Measurements from ENCODE around the gene PDZD4.
A peak's percentile ranks its signal among the peaks of the same experiment; 100 is the strongest.

The PDZD4 gene

GRCh38 chrX:153772316-153773217, 57.8 kb downstream of the PDZD4 start:
- peak; percentile 3 for DNase-seq (ENCODE audit: insufficient read length, low spot score)
- FAIRE-seq, result no peak

GRCh38 chrX:153771415-153772315, 58.7 kb downstream of the PDZD4 start:
- FAIRE-seq (no peak), DNase-seq (ENCODE audit: insufficient read length, low spot score) (peak; percentile 11)
- TF ChIP-seq POU2F2 (IDR thresholded peaks at IDR 0.05; ENCODE audit: low read depth, low read length) (no peak), TAF1 (IDR thresholded peaks at IDR 0.05; ENCODE audit: low read depth, low read length) (no peak), POLR2A (IDR thresholded peaks at IDR 0.05; ENCODE audit: low read depth, low read length) (no peak), PAX5 (IDR thresholded peaks at IDR 0.05; ENCODE audit: insufficient read depth, low read length, severe bottlenecking) (no peak), SPI1 (IDR thresholded peaks at IDR 0.05; ENCODE audit: low read depth, low read length) (no peak), POLR2AphosphoS5 (IDR thresholded peaks at IDR 0.05; ENCODE audit: low read depth, low read length) (no peak)

More at GRCh38 chrX:153772316-153773217, 57.8 kb downstream of the PDZD4 start:
- TF ChIP-seq SPI1 (IDR thresholded peaks at IDR 0.05; ENCODE audit: low read depth, low read length), result no peak

GRCh38 chrX:153770601-153771414, 59.5 kb downstream of the PDZD4 start:
- FAIRE-seq (no peak), DNase-seq (ENCODE audit: insufficient read length, low spot score) (peak; percentile 6)
- no peak for TF ChIP-seq POLR2AphosphoS5 (IDR thresholded peaks at IDR 0.05; ENCODE audit: low read depth, low read length)
- no peak for TF ChIP-seq PAX5 (IDR thresholded peaks at IDR 0.05; ENCODE audit: insufficient read depth, low read length, severe bottlenecking)
- TF ChIP-seq POU2F2 (IDR thresholded peaks at IDR 0.05; ENCODE audit: low read depth, low read length), result no peak
- no peak for TF ChIP-seq TAF1 (IDR thresholded peaks at IDR 0.05; ENCODE audit: low read depth, low read length)
- no peak for TF ChIP-seq POLR2A (IDR thresholded peaks at IDR 0.05; ENCODE audit: low read depth, low read length)
- no peak for TF ChIP-seq SPI1 (IDR thresholded peaks at IDR 0.05; ENCODE audit: low read depth, low read length)

GRCh38 chrX:153769865-153770600, 60.3 kb downstream of the PDZD4 start:
- no peak for TF ChIP-seq PAX5 (IDR thresholded peaks at IDR 0.05; ENCODE audit: insufficient read depth, low read length, severe bottlenecking)
- TF ChIP-seq TAF1 (IDR thresholded peaks at IDR 0.05; ENCODE audit: low read depth, low read length), result no peak
- TF ChIP-seq POLR2AphosphoS5 (IDR thresholded peaks at IDR 0.05; ENCODE audit: low read depth, low read length), result no peak
- no peak for TF ChIP-seq POLR2A (IDR thresholded peaks at IDR 0.05; ENCODE audit: low read depth, low read length)
- no peak for TF ChIP-seq SPI1 (IDR thresholded peaks at IDR 0.05; ENCODE audit: low read depth, low read length)
- no peak for TF ChIP-seq POU2F2 (IDR thresholded peaks at IDR 0.05; ENCODE audit: low read depth, low read length)
- DNase-seq (ENCODE audit: insufficient read length, low spot score) (peak; percentile 6), FAIRE-seq (no peak)

DNA sequence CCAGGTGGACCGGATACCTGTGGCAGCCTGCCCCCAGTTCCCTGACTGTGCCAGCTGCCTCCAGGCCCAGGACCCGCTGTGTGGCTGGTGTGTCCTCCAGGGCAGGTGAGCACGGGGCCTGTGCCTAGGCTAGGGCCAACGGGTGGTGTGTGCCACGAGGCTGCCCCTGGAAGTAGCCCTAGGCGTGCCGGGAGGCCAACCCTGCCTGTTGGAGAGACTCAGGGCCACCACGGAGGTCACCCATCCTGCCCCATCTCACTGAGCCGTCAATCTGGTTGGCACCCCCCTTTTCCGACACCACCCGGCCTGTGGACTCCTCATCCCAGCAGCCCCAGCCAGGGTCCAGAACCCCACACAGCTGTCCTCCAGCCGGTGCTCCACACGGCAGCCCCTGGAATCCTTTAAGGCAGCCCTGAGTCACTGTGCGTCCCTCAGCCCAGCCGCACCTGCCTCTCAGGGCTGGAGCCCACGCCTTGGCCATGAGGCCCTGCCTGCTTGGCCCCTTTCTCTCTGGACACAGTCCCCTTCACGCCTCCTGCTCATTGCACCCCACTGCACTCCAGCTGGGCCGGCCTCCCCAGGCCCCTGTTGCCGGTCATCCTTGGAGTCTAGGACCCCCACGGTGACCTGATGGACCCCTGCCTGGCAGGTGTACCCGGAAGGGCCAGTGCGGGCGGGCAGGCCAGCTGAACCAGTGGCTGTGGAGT, 61.0 kb downstream of the PDZD4 start:
- peak; percentile 2 for DNase-seq (ENCODE audit: insufficient read length, low spot score)
- no peak for TF ChIP-seq TAF1 (IDR thresholded peaks at IDR 0.05; ENCODE audit: low read depth, low read length)
- no peak for FAIRE-seq

GRCh38 chrX:153768311-153769157, 61.8 kb downstream of the PDZD4 start:
- no peak for TF ChIP-seq POU2F2 (IDR thresholded peaks at IDR 0.05; ENCODE audit: low read depth, low read length)
- no peak for TF ChIP-seq POLR2A (IDR thresholded peaks at IDR 0.05; ENCODE audit: low read depth, low read length)
- no peak for TF ChIP-seq POLR2AphosphoS5 (IDR thresholded peaks at IDR 0.05; ENCODE audit: low read depth, low read length)
- no peak for TF ChIP-seq PAX5 (IDR thresholded peaks at IDR 0.05; ENCODE audit: insufficient read depth, low read length, severe bottlenecking)
- no peak for TF ChIP-seq SPI1 (IDR thresholded peaks at IDR 0.05; ENCODE audit: low read depth, low read length)
- TF ChIP-seq TAF1 (IDR thresholded peaks at IDR 0.05; ENCODE audit: low read depth, low read length), result no peak
- FAIRE-seq, result peak; percentile 31
- peak; percentile 11 for DNase-seq (ENCODE audit: insufficient read length, low spot score)

GRCh38 chrX:153767674-153768055, 62.7 kb downstream of the PDZD4 start:
- no peak for FAIRE-seq
- TF ChIP-seq POLR2AphosphoS5 (IDR thresholded peaks at IDR 0.05; ENCODE audit: low read depth, low read length) (no peak), PAX5 (IDR thresholded peaks at IDR 0.05; ENCODE audit: insufficient read depth, low read length, severe bottlenecking) (no peak), SPI1 (IDR thresholded peaks at IDR 0.05; ENCODE audit: low read depth, low read length) (no peak), POLR2A (IDR thresholded peaks at IDR 0.05; ENCODE audit: low read depth, low read length) (no peak), POU2F2 (IDR thresholded peaks at IDR 0.05; ENCODE audit: low read depth, low read length) (no peak), TAF1 (IDR thresholded peaks at IDR 0.05; ENCODE audit: low read depth, low read length) (no peak)
- no peak for DNase-seq (ENCODE audit: insufficient read length, low spot score)

Measured in GM12891 (cell line).